Measurements from ENCODE around the gene DPEP2.
"Not testable (repeated sequence)": the region's sequence is repeated elsewhere in the genome, so short reads cannot be mapped to it uniquely, and the experiment has no call there.

Gene DPEP2

DNA sequence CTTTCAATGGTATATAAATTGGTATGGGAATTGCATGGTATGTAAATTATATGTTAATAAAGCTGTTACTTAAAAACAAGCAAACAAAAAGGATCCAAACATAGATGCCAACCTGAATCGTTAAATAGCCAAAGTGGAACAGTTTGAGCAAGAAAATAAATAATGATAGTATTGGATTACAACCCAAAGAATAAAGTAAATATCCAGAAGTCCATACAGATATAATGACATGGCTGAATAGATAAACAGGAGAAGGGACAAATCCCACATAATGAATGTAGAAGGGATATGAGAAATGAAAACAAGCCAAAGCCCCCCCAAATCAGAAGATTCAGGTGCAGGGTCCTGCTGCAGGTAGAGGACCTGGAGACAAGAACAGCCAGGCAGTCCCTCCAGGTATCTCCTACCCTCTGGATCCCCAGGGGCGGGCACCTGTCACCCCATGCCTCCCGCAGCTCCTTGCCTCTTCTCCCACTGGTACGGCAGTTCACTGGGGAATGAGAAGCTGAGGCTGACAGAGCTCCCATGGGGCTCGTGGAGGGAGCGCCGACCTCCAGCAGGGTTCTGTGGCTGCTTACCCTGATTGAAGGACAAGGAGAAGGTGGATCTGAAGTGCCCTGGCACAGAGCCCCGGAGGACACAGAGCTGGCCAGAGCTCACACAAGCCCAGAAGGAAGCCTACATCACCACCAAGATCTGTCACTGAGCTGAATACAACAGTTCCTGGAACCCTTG is 45.5 kb downstream of the DPEP2 start:
- DNase-seq: no peak

DNA sequence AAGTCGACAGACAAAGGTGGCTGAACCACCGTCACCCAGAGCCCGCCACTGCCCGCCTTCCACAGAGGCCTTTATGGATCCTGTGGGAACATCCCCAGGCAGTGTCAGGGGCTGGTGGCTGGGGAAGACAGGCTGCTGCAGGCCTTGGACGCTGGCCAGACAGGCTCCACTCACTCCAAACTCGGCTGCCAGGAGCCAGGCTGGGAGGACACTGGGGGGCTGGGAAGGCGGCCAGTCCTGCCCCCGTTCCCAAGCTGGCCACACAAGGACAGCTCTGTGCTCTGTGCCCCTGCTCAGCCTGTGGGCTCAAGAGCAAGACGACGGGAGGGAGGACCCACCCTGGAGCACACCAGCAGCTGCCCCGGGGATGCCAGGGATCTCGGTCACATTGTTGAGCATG is 47.8 kb downstream of the DPEP2 start:
- no peak for DNase-seq

DNA sequence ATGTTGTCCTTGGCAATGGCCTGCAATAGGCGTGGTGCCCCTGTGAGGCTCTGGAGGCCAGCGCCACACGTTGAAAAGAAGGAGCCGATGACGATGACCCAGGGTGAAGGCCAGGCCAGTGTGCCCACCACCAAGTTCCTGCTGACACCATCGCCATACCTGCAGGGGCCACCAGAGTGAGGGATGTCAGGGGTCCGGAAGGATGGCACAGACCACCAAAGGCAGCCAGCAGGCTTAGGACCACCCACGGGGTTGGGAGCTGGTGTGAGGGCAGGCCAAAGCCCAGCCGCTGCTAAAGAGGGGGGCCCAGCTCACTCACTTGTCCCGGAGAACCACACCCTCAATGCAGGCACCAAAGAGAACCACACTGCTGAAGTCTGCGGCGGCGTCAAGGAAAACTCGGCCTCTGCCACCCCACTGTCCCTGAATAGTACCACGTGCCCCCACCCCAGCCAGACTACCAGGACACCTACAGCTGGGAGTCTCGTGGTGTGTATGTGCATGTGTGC is 48.9 kb downstream of the DPEP2 start:
- DNase-seq: no peak

DNA sequence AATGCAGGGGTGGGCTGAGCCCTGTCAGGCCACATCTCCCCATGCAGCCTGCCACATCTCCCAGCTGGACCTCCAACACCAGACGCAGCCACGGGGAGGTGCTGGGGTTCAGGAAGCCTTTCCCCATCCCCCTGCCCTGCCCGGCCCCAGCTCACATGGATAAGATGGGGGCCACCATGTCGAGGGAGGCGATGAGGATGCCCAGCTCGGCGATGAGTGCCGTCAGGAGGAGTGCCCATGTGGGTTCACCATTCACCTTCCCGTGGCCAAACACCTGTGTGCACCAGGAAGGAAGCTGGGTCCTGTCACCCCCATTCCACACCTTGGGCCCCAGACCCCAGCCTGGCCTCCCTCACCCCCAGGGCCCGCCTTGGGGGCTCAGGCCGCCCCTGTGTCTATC is 49.6 kb downstream of the DPEP2 start:
- DNase-seq: no peak

DNA sequence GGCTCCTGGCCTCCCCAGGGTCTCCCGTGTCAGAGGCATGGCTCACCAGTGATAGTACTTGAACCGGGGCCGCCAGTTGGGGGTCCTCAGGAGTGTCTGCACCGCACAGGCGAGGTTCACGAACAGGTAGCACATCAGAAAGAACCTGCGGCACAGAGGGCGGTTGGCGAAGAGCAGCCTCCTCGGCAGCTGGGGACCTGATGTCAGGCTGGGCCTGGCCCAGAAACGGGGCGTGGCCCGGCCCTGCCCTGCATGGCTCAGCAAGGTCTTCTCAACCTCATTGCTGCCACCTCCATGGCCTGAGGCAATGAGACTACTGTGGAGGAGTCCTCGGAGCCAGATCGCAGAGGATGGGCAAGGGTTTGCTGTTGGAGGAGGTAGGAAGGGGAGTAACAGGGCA is 51.3 kb downstream of the DPEP2 start:
- DNase-seq: no peak

DNA sequence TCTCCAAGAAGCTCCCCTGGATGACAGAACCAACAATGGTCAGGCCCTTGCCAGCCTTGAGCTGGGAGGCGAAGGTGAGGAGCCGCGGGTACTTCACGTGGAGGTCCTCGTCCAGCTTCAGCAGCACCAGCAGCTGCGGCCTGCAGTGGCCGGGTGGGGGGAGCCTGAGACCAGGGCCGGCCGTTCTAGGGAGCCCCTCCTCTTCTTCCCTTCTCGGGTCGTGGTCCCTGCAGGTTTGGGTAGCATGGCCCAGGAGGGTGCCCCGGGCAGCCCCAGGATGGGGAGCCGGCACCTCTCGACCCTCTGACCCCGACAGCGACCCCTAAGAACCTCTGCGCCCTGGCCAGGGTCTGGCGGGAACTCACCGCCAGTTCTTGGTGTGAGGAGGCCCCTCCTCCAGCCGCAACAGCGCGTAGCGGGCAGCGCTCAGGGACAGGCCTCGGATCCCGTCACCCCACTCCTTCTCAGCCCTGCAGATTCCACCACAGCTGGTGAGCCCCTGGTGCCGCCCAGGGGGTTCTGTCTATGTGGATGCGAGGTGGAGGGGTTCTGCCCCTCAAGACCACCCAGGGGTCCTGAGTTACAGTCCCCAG is 52.2 kb downstream of the DPEP2 start:
- no peak for DNase-seq

GRCh38 chr16:67946128-67946569 is 53.1 kb downstream of the DPEP2 start:
- no peak for DNase-seq

GRCh38 chr16:67945392-67945933 is 53.8 kb downstream of the DPEP2 start:
- no peak for DNase-seq

DNA sequence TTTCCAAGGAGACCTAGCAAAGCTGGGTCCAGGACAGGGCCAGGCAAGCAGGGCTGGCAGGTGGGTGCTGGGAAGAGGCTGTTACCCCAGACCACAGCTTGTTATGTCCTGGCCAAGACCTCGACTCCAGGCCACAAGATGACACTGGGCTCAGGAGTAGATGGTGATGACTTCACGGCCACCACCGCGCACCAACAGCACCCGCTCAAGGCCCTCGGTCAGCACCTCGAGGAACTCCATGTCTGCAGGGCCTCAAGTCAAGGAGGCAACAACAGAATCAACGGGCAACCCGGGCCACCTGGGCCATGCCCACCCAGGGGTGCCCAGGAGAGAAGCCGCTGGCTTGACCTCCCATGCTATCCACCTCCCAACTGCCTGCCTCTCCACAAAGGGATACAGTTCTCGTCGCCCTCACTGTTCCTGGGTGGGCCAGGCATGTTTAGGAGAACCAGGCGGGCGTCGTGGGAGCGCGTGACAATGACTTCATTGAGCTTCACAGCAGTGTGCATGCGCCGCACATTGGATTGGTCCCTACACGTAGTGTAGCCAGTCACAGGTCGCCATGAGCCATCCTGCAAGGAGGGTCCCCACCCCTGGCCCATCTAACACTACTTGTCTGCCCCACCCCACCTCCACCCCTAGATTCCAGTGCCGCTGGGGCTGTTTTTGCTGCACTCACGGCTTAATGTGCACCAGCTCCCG is 54.4 kb downstream of the DPEP2 start:
- DNase-seq: no peak

DNA sequence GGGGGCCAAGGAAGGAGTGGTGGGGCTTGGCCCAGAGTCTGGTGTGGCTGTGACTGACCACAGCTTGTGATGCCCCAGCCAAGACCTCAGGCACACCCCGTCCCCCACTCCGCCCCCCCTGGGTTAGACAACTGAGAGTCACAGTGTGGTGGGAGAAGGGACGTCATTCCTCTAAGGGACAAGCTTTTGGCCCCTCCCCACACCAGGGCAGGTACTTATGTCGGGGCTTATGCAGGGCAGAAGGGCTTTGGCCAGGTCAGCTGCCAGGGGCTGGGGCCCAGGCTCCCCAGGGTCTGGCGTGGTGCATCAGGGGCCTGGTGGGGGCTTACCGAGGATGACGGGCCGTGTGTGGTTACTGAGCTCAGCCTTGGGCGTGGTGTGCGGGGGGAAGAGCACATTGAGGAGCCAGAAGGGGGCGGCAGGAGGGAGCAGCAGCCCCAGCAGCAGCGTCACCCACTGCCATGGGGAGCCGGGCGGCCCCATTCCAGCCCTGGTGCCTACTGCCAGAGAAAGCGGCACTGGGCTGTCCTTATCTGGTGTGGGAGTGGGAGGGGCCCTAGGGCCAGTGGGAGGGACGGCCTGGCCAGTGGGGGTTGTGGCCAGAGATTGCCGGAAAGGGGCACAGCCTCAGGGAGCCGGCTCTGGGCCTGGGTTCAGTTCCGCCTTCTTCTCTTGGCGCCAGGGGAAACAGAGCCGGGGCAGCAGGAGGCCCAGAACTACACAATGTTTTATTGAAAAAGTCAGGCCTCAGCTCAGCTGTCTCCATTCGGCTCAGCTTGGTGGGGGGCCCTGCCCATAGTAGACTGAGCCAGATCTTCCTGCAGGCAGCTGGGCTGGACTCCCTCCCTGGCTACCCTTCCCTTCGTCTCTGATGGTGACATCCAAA is 55.4 kb downstream of the DPEP2 start, which contains the start of gene LCAT:
Gene LCAT, minus strand, starts transcription at position 502 of the 886 bp plus-strand sequence. Its CDS starts 19 bp downstream, at position 483.
- no peak for DNase-seq

DNA sequence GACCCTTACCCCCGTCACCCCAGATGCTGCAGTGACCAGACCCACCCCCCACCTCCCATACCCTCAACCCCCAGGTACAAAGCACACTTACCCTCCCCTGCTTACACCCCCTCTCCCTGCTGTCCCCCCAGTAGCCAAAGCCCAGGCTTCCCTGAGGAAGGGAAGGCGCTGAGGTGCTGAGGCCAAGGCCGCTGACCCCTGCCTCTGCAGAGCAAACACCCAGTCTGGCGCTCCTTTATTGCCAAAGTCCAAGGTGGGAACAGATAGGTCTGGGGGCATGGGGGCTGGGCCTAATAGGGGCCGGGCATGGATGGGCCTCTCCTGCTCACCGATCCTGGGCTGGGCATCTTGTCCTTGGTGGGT is 56.0 kb downstream of the DPEP2 start:
- no peak for DNase-seq

DNA sequence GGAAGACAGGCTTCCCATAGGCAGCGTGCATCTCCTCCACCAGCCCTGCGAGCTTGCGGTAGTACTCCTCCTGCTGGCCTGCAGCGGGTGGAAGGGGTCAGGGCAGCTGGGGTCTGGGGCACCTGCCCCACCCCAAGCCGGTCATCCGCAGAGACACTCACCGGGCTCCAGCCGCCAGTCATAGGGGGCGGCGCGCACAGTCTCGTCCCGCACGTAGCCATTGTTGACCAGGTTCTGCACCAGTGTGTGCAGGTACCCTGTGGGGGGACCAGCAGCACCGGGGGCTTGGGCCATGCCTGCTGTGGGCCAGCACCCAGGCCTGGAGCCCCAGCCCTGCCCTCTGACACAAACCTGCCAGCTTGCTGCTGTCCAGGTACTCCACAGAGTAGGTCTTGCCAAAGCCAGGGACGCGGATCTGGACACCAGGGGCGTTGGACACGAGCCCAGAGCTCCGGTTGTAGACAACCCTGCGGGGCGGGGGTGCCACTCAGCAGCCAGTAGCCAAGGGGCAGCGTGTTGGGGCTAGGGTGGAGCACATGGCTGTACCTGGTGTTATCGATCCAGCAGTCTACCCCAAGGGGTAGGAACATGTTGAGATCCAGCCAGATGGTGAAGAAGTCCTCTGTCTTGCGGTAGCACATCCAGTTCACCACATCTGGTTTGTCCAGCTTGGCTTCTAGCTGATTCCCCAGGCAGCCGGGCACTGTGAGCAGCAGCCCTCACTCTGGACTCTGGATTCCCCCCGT is 56.6 kb downstream of the DPEP2 start:
- DNase-seq: no peak

DNA sequence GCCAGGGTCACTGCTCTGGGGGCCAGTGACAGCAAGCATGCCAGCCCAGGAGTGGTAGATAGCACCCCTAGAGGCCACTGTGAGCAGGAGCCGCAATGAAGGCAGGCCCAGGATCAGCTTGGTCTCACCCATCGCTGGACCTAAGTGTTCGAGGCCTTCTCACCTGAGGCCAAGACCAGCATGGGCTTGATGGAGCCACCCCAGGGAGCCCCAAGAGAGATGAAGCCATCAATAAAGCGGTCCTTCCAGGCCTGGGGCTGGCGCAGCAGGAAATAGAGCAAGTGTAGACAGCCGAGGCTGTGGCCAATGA is 57.1 kb downstream of the DPEP2 start:
- DNase-seq: no peak

DNA sequence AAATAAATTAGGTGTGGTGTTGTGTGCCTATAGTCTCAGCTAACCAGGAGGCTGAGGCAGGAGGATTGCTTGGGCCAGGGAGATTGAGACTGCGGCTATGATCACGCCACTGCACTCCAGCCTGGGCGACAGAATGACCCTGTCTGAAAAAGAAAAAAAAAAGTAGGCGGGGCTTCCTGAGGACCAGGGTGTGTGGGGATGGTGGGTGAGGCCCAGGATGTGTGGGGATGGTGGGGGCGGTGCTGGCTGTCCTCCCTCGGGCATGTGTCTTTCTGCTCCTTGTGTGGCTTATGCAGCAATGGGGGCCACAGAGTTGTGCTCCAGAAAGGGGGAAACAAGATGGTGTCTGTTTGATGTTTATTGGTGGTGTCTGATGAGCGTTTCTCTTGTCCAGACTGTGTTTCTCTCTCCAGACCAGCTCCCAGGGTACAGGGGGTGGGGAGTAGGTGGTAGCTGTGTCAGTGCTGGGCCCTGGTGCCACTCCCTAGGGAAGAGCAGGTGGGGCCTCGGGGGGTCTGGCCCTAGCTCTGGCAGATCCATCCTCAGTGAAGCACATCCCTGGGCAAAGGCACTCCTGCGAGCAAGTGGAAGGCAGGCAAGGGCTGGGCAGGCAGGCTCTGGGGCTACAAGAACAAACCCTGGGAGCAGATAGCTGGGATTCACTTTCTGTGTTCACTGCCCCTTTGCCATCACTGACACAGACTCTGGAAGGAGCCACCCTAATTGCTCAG is 57.6 kb downstream of the DPEP2 start:
- no peak for DNase-seq

DNA sequence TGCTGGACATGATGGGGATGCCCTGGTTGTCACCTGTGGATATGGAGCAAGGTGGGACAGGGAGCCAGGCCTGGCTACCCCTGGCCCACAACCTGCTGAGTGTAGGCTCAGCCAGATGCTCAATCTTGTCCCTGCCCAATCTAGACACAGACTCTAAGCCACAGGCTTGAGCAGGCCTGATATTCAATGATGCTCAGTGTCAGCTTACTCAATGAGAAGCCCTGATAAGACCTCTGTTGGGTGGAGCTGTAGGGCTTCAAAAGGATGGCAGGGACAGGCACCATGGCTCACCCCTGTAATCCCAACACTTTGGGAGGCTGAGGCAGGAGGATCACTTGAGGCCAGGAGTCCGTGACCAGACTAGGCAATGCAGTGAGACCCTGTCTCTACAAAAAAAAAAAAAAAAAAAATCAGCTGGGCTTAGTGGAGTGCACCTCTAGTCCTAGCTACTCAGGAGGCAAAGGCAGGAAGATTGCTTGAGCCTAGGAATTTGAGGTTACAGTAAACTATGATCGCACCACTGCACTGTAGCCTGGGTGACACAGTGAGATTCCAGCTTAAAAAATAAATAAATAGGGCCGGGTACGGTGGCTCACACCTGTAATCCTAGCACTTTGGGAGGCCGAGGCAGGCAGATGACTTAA is 58.7 kb downstream of the DPEP2 start:
- DNase-seq: no peak

- no peak for DNase-seq
These were observed 59.5 kb downstream of the DPEP2 start for GRCh38 chr16:67939507-67940445.

DNA sequence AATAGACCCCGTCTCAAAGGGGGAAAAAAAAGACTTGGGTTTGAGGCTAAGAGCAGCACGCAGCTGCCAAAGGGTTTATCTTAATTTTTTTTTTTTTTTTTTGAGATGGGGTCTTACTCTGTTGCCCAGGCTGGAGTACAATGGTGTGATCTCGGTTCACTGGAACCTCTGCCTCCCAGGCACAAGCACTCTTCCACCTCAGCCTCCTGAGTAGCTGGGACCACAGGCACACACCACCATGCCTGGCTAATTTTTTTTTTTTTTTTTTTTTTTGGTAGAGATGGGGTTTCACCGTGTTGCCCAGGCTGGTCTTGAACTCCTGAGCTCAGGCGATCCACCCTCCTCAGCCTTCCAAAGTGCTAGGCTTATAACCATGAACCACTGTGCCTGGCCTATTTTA is 61.6 kb downstream of the DPEP2 start:
- not testable (repeated sequence) for DNase-seq

All from NCI-H146 (cell line).